HG03378 (cell line): ENCODE data around the gene IFRD2.
A peak's percentile ranks its signal among the peaks of the same experiment; 100 is the strongest.
"Not testable (repeated sequence)": the region's sequence is repeated elsewhere in the genome, so short reads cannot be mapped to it uniquely, and the experiment has no call there.

Experiments
- ATAC-seq: cut with Tn5 transposase; IDR thresholded peaks from one replicate; pipeline ENCODE4 v1.9.1; 2021; ENCODE audit warnings: mild to moderate bottlenecking, moderate library complexity; ENCODE audit not compliant: unreplicated experiment

IFRD2 gene

GRCh38 chr3:50255251-50255615 lies 37.0 kb downstream of the IFRD2 start:
- ATAC-seq = no peak

GRCh38 chr3:50254577-50255250 lies 37.5 kb downstream of the IFRD2 start:
- ATAC-seq = no peak

- ATAC-seq = no peak
These were observed 41.0 kb downstream of the IFRD2 start for GRCh38 chr3:50251220-50251619.

- no peak for ATAC-seq
These were observed 41.7 kb downstream of the IFRD2 start for GRCh38 chr3:50250514-50250913.

- ATAC-seq = no peak
These were observed 42.8 kb downstream of the IFRD2 start for GRCh38 chr3:50249457-50249856.

- ATAC-seq = no peak
These were observed 43.8 kb downstream of the IFRD2 start for GRCh38 chr3:50248387-50248786.

GRCh38 chr3:50246517-50246954 lies 45.7 kb downstream of the IFRD2 start:
- peak; percentile 32 for ATAC-seq

- ATAC-seq = peak; percentile 54
These were observed 46.3 kb downstream of the IFRD2 start for GRCh38 chr3:50245831-50246516.

GRCh38 chr3:50245251-50245745 lies 46.9 kb downstream of the IFRD2 start:
- no peak for ATAC-seq

GRCh38 chr3:50244813-50245212 lies 47.4 kb downstream of the IFRD2 start:
- not testable (repeated sequence) for ATAC-seq

- ATAC-seq = no peak
These were observed 48.7 kb downstream of the IFRD2 start for GRCh38 chr3:50243543-50243895.

- ATAC-seq = no peak
These were observed 49.2 kb downstream of the IFRD2 start for GRCh38 chr3:50242851-50243542.

- no peak for ATAC-seq
These were observed 49.9 kb downstream of the IFRD2 start for GRCh38 chr3:50242381-50242770.

GRCh38 chr3:50241713-50242380 lies 50.4 kb downstream of the IFRD2 start:
- ATAC-seq = no peak

GRCh38 chr3:50241163-50241562 lies 51.1 kb downstream of the IFRD2 start:
- ATAC-seq = no peak

GRCh38 chr3:50239649-50240048 lies 52.6 kb downstream of the IFRD2 start:
- ATAC-seq = no peak

- ATAC-seq = no peak
These were observed 53.6 kb downstream of the IFRD2 start for GRCh38 chr3:50238549-50239026.

GRCh38 chr3:50237754-50238548 lies 54.3 kb downstream of the IFRD2 start:
- no peak for ATAC-seq
